ENCODE results near the gene ZNF264.

GRCh38 chr19:57227502-57227901 is 36.2 kb downstream of the ZNF264 start:
- TF ChIP-seq, protein P1, sequence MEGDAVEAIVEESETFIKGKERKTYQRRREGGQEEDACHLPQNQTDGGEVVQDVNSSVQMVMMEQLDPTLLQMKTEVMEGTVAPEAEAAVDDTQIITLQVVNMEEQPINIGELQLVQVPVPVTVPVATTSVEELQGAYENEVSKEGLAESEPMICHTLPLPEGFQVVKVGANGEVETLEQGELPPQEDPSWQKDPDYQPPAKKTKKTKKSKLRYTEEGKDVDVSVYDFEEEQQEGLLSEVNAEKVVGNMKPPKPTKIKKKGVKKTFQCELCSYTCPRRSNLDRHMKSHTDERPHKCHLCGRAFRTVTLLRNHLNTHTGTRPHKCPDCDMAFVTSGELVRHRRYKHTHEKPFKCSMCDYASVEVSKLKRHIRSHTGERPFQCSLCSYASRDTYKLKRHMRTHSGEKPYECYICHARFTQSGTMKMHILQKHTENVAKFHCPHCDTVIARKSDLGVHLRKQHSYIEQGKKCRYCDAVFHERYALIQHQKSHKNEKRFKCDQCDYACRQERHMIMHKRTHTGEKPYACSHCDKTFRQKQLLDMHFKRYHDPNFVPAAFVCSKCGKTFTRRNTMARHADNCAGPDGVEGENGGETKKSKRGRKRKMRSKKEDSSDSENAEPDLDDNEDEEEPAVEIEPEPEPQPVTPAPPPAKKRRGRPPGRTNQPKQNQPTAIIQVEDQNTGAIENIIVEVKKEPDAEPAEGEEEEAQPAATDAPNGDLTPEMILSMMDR (IDR thresholded peaks at IDR 0.05): no peak
- TF ChIP-seq POLR2A (IDR thresholded peaks at IDR 0.05): no peak
